SU-DHL-6 (cell line): ENCODE data around the gene NEGR1.

Experiments
- H2AFZ ChIP-seq: fragments of 200-600 bp; sonication (generic); 2 replicates; pipeline ENCODE4 v1.6.1; 2014; ENCODE audit warnings: low read depth, mild to moderate bottlenecking, moderate library complexity, mixed read lengths, antibody characterized with exemption, low read length; ENCODE audit not compliant: severe bottlenecking
- H3F3A ChIP-seq: fragments of 200-600 bp; shearing (Covaris generic); 2 replicates; pipeline ENCODE4 v1.6.0; 2016; ENCODE audit warnings: antibody characterized with exemption, mild to moderate bottlenecking; ENCODE audit not compliant: insufficient read depth
- H3K27ac ChIP-seq: fragments of 200-600 bp; sonication (generic); 2 replicates; pipeline ENCODE4 v1.5.1; 2016; ENCODE audit warnings: low read depth, mild to moderate bottlenecking, low read length, moderate library complexity, mixed read lengths
- H3K27me3 ChIP-seq: fragments of 200-600 bp; sonication (generic), shearing (Covaris generic); 2 replicates; pipeline ENCODE4 v1.6.0; 2014; ENCODE audit warnings: mild to moderate bottlenecking, low read length
- H3K36me3 ChIP-seq: fragments of 200-600 bp; sonication (generic); 2 replicates; pipeline ENCODE4 v1.6.1; 2014; ENCODE audit warnings: mild to moderate bottlenecking, low read length, mixed read lengths
- H3K4me2 ChIP-seq: fragments of 300-600, 200-600 bp; shearing (Covaris generic), sonication (generic); 2 replicates; pipeline ENCODE4 v1.6.0; 2014; ENCODE audit warnings: low read length, low read depth, mild to moderate bottlenecking; ENCODE audit not compliant: poor library complexity, severe bottlenecking
- H3K4me3 ChIP-seq: fragments of 200-600 bp; sonication (generic); 2 replicates; pipeline ENCODE4 v1.5.1; 2014; ENCODE audit warnings: antibody characterized with exemption, low read length, mild to moderate bottlenecking, mixed read lengths; ENCODE audit not compliant: insufficient read depth, poor library complexity, severe bottlenecking
- H3K79me2 ChIP-seq: fragments of 200-600 bp; sonication (generic); 2 replicates; pipeline ENCODE4 v1.6.1; 2014; ENCODE audit warnings: mild to moderate bottlenecking, low read length, moderate library complexity; ENCODE audit not compliant: insufficient read depth
- H3K9ac ChIP-seq: fragments of 200-600 bp; sonication (generic); 2 replicates; pipeline ENCODE4 v1.7.0; 2014; ENCODE audit warnings: mild to moderate bottlenecking, low read length
- H3K9me2 ChIP-seq: fragments of 200-600 bp; sonication (generic); replicated peaks from 2 replicates; pipeline ENCODE4 v1.6.1; 2014; ENCODE audit warnings: low read length; ENCODE audit not compliant: insufficient read depth
- H3K9me3 ChIP-seq: fragments of 200-600 bp; sonication (generic); 2 replicates; pipeline ENCODE4 v1.6.1; 2014; ENCODE audit warnings: low read length, mixed read lengths; ENCODE audit not compliant: insufficient read depth
- H4K20me1 ChIP-seq: fragments of 200-600 bp; sonication (generic); 2 replicates; pipeline ENCODE4 v1.6.1; 2014; ENCODE audit warnings: low read depth, mild to moderate bottlenecking, antibody characterized with exemption, low read length, moderate library complexity, mixed read lengths
- CTCF ChIP-seq: fragments of 200-600 bp; sonication (generic); IDR thresholded peaks from one replicate; pipeline ENCODE4 v1.5.1; 2017; ENCODE audit warnings: antibody characterized with exemption, mild to moderate bottlenecking, low read length, moderate library complexity; ENCODE audit not compliant: insufficient read depth, poor library complexity, severe bottlenecking
- EZH2phosphoT487 ChIP-seq: fragments of 200-600 bp; sonication (generic), shearing (Covaris generic); conservative IDR thresholded peaks from 2 replicates; pipeline ENCODE4 v1.6.1; 2018; ENCODE audit warnings: mild to moderate bottlenecking, antibody characterized with exemption, low read length, moderate library complexity, mixed read lengths

Gene NEGR1

GRCh38 chr1:71461416-71461815 is 820.9 kb downstream of the NEGR1 start:
- Histone ChIP-seq H3K27me3 (no peaks in the 10 kb centered on the region), H4K20me1 (no peaks in the 10 kb centered on the region), H3K9me2 (no peaks in the 10 kb centered on the region), H3K9ac (no peak overlapping the region), H3K27ac (no peak overlapping the region), H3F3A (no peaks in the 10 kb centered on the region), H3K4me3 (no peak overlapping the region), H2AFZ (no peak overlapping the region), H3K4me2 (no peak overlapping the region), H3K9me3 (no peaks in the 10 kb centered on the region), H3K79me2 (no peaks in the 10 kb centered on the region), H3K36me3 (no peaks in the 10 kb centered on the region)
- no peak for TF ChIP-seq CTCF
- TF ChIP-seq EZH2phosphoT487 = no peak

- H3K9me2 ChIP-seq = no peaks in the 10 kb centered on the region
- no peaks in the 10 kb centered on the region for H3K27me3 ChIP-seq
- H3K9me3 ChIP-seq = no peaks in the 10 kb centered on the region
- H4K20me1 ChIP-seq = no peaks in the 10 kb centered on the region
- no peaks in the 10 kb centered on the region for H3K79me2 ChIP-seq
- no peaks in the 10 kb centered on the region for H3F3A ChIP-seq
- H2AFZ ChIP-seq = no peak overlapping the region
- no peak overlapping the region for H3K4me3 ChIP-seq
- TF ChIP-seq CTCF (no peak), EZH2phosphoT487 (no peak)
- no peak overlapping the region for H3K4me2 ChIP-seq
- no peaks in the 10 kb centered on the region for H3K36me3 ChIP-seq
- no peak overlapping the region for H3K27ac ChIP-seq
- H3K9ac ChIP-seq = no peak overlapping the region
These were observed 833.9 kb downstream of the NEGR1 start for GRCh38 chr1:71448444-71448843.

- Histone ChIP-seq H3K36me3 (no peaks in the 10 kb centered on the region), H4K20me1 (no peaks in the 10 kb centered on the region), H3K9me3 (no peaks in the 10 kb centered on the region), H3K27me3 (no peaks in the 10 kb centered on the region), H3K4me3 (no peak overlapping the region), H2AFZ (no peak overlapping the region), H3K9me2 (no peaks in the 10 kb centered on the region), H3K79me2 (no peaks in the 10 kb centered on the region), H3K9ac (no peak overlapping the region), H3K4me2 (no peak overlapping the region), H3F3A (no peaks in the 10 kb centered on the region), H3K27ac (no peak overlapping the region)
- TF ChIP-seq EZH2phosphoT487 = no peak
- no peak for TF ChIP-seq CTCF
These were observed 843.7 kb downstream of the NEGR1 start for GRCh38 chr1:71438626-71439025.
